Measurements from ENCODE around the gene AMOTL2. TPM values are rescaled to one million over a fixed set of nuclear protein-coding genes. Genes with fewer than 3 reads are reported as not detected.

AMOTL2 gene
- total and polyA plus RNA-seq, 2 donors (not counting 1 experiment from before 2014, with no cell fraction given): not detected

DNA sequence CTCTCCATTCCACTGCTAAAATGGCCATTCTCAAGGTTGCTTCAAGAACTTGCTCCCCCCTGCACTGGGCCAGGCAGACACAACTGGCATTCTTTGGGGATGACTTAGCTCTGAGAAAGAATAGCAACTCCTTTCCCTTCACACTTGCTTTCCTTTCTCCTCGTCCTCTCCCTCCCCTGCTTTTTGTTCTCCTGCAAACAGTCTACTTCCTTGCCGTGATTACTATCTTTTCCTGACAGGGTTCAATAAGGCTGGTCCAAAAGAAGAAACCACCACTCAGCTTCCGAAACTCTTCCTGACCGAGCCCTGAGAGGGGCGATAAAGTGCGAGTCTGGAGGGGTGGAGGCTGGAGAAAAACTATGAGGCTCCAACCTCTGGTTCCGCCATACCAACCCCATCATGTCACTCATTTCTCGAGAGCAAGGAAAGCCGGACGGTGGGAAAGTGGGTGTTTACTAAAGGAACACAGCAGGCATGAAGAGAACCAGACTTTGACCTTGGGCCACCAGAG, 5.0 kb downstream of the AMOTL2 start:
- Histone ChIP-seq H3K9me3 (ENCODE audit: control extremely low read depth in 1 of 3, control insufficient read depth in 2 of 3, insufficient read depth in 1 of 3, low read length in 2 of 3) (peaks cover 0 to 3% (median 0%) of the 10 kb centered on the region in 3 donors), H3K79me2 (ENCODE audit: control insufficient read depth, insufficient read depth, low read length) (no peaks in the 10 kb centered on the region), H3K4me3 (ENCODE audit: control extremely low read depth in 1 of 5, extremely low read depth in 1 of 5, insufficient read depth in 1 of 5, low read depth in 2 of 5, low read length in 4 of 5) (no peak overlapping the region), H3K36me3 (replicated peaks in 1 of 2; ENCODE audit: control extremely low read depth in 1 of 2, control insufficient read depth in 1 of 2, extremely low read depth in 1 of 2, insufficient read depth in 2 of 2, low read length in 1 of 2) (no peaks in the 10 kb centered on the region), H3K27me3 (replicated peaks in 1 of 4; ENCODE audit: control extremely low read depth in 1 of 4, control insufficient read depth in 3 of 4, insufficient read depth in 4 of 4, low read length in 3 of 4) (peaks cover 0 to 28% (median 4%) of the 10 kb centered on the region in 4 experiments), H3K9ac (ENCODE audit: low read length) (no peak overlapping the region), H3K27ac (ENCODE audit: low read length in 2 of 2) (no peak overlapping the region), H3K4me1 (ENCODE audit: control insufficient read depth in 2 of 2, insufficient read depth in 2 of 2, low read length in 2 of 2) (peaks cover 0 to 3% of the 10 kb centered on the region in 2 donors), H2AFZ (ENCODE audit: insufficient read depth, low read depth, low read length, poor library complexity, severe bottlenecking) (no peak overlapping the region), H3K4me2 (replicated peaks; ENCODE audit: low read depth, low read length, poor library complexity, severe bottlenecking) (no peak overlapping the region), H4K20me1 (ENCODE audit: control insufficient read depth, insufficient read depth, low read length, poor library complexity, severe bottlenecking) (no peaks in the 10 kb centered on the region)
- H3K27ac Mint-ChIP-seq: no peak overlapping the region
- DNase-seq (no peak), ATAC-seq (ENCODE audit: low read depth) (no peak)
- H3K4me3 Mint-ChIP-seq: no peak overlapping the region
- peaks cover 11% of the 10 kb centered on the region for H3K4me1 Mint-ChIP-seq
- H3K27me3 Mint-ChIP-seq: peaks cover 31% of the 10 kb centered on the region
- H3K9me3 Mint-ChIP-seq (ENCODE audit: insufficient read depth): no peaks in the 10 kb centered on the region
- ChIA-PET CTCF (no interaction called here), POLR2A (no interaction called here)
- TF ChIP-seq EZH2 (IDR thresholded peaks at IDR 0.05; ENCODE audit: borderline replicate concordance, insufficient read depth, low read depth, low read length, poor library complexity, severe bottlenecking): no peak
- TF ChIP-seq, protein P1, sequence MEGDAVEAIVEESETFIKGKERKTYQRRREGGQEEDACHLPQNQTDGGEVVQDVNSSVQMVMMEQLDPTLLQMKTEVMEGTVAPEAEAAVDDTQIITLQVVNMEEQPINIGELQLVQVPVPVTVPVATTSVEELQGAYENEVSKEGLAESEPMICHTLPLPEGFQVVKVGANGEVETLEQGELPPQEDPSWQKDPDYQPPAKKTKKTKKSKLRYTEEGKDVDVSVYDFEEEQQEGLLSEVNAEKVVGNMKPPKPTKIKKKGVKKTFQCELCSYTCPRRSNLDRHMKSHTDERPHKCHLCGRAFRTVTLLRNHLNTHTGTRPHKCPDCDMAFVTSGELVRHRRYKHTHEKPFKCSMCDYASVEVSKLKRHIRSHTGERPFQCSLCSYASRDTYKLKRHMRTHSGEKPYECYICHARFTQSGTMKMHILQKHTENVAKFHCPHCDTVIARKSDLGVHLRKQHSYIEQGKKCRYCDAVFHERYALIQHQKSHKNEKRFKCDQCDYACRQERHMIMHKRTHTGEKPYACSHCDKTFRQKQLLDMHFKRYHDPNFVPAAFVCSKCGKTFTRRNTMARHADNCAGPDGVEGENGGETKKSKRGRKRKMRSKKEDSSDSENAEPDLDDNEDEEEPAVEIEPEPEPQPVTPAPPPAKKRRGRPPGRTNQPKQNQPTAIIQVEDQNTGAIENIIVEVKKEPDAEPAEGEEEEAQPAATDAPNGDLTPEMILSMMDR (IDR thresholded peaks at IDR 0.05): no peak
- intact Hi-C loops (cut with micrococcal nuclease): no loop called here
- 86% methylated on average over 2 of the region's 10 CpGs for WGBS (ENCODE audit: insufficient coverage)

DNA sequence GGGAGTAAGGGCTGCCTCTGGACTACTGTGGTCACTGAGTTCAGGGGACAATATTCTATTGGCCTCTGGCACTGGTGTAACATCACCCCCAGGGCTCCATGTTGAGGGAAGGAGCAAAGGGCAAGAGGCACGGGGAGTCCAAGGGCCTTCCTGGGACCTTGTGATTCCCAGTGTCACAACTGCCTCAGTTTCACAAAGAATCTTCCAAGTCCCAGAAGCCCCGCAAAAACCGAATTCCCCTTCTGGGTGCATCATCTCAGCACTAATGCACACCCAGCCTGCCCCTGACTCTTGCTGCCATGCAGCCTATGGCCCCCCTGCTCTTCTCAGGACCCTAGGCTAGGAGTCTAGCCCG, 5.5 kb downstream of the AMOTL2 start:
- H3K27me3 Mint-ChIP-seq: peaks cover 33% of the 10 kb centered on the region
- H2AFZ ChIP-seq (ENCODE audit: insufficient read depth, low read depth, low read length, poor library complexity, severe bottlenecking): no peak overlapping the region
- H3K9me3 Mint-ChIP-seq (ENCODE audit: insufficient read depth): no peaks in the 10 kb centered on the region
- 96% methylated on average over 2 of the region's 4 CpGs for WGBS (ENCODE audit: insufficient coverage)
- no peaks in the 10 kb centered on the region for H4K20me1 ChIP-seq (ENCODE audit: control insufficient read depth, insufficient read depth, low read length, poor library complexity, severe bottlenecking)
- DNase-seq (no peak), ATAC-seq (ENCODE audit: low read depth) (no peak)
- H3K4me1 Mint-ChIP-seq: peaks cover 12% of the 10 kb centered on the region
- no peaks in the 10 kb centered on the region for H3K79me2 ChIP-seq (ENCODE audit: control insufficient read depth, insufficient read depth, low read length)
- H3K27ac ChIP-seq (ENCODE audit: low read length in 2 of 2): no peak overlapping the region
- peaks cover 0 to 3% (median 0%) of the 10 kb centered on the region in 3 donors for H3K9me3 ChIP-seq (ENCODE audit: control extremely low read depth in 1 of 3, control insufficient read depth in 2 of 3, insufficient read depth in 1 of 3, low read length in 2 of 3)
- TF ChIP-seq EZH2 (IDR thresholded peaks at IDR 0.05; ENCODE audit: borderline replicate concordance, insufficient read depth, low read depth, low read length, poor library complexity, severe bottlenecking): no peak
- TF ChIP-seq, protein P1 (IDR thresholded peaks at IDR 0.05): no peak
- no peak overlapping the region for H3K27ac Mint-ChIP-seq
- no peak overlapping the region for H3K9ac ChIP-seq (ENCODE audit: low read length)
- CTCF ChIA-PET: no interaction called here
- no peak overlapping the region for H3K4me3 ChIP-seq (ENCODE audit: control extremely low read depth in 1 of 5, extremely low read depth in 1 of 5, insufficient read depth in 1 of 5, low read depth in 2 of 5, low read length in 4 of 5)
- no peak overlapping the region for H3K4me3 Mint-ChIP-seq
- H3K27me3 ChIP-seq (replicated peaks in 1 of 4; ENCODE audit: control extremely low read depth in 1 of 4, control insufficient read depth in 3 of 4, insufficient read depth in 4 of 4, low read length in 3 of 4): peaks cover 0 to 28% (median 4%) of the 10 kb centered on the region in 4 experiments
- H3K4me2 ChIP-seq (replicated peaks; ENCODE audit: low read depth, low read length, poor library complexity, severe bottlenecking): no peak overlapping the region
- POLR2A ChIA-PET: no interaction called here
- H3K4me1 ChIP-seq (ENCODE audit: control insufficient read depth in 2 of 2, insufficient read depth in 2 of 2, low read length in 2 of 2): peaks cover 0 to 4% of the 10 kb centered on the region in 2 donors
- H3K36me3 ChIP-seq (replicated peaks in 1 of 2; ENCODE audit: control extremely low read depth in 1 of 2, control insufficient read depth in 1 of 2, extremely low read depth in 1 of 2, insufficient read depth in 2 of 2, low read length in 1 of 2): no peaks in the 10 kb centered on the region
- intact Hi-C loops (cut with micrococcal nuclease): no loop called here
